Stimulated activated CD4-positive, alpha-beta T cell treated with anti-CD3 and anti-CD28 coated beads, TNF-alpha, amount 100 ng/mL, for 24 hours (primary cell): ENCODE data around the gene ARHGAP32.
"Not testable (repeated sequence)": the region's sequence is repeated elsewhere in the genome, so short reads cannot be mapped to it uniquely, and the experiment has no call there.

Source experiments
- DNase-seq, 3 experiments: peaks; one replicate each; pipeline ENCODE4 v3.0.0-alpha.2; 2020; ENCODE audit warnings: low read depth in 3 of 3

The ARHGAP32 gene

DNA sequence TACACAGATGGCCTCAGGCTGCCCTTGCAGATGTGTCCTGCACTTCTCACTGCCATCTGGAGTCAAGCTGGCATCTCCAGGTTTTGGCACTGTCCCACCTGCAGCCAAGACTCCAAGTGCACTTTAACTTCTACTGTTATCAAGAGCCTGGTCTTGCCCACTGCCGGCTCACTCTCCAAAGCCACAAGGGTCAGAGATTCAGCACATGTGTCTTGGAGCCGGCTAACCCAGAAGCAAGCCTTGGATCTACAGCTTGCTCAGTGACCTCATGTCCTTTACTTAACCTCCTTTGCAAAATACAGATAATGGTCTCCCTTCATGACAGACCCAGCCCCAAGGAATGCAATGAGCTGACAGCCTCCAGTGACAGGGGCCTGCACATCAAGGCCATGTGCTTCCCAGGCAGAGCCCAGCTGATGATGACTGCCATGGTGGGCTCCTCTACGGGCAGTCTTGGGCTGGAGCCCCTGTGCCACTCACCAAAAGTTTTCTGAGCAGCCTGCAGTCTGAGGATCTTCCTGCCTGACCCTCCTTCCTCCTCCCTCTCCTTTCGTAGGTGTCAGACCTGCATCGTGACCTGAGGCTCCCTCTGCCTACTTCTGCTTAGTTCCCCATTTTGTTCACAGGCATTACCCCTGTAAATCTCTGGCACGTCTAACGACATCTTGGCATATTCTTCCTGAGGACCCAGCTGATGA lies 258.5 kb downstream of the ARHGAP32 start:
- no peak for DNase-seq

GRCh38 chr11:128931668-128932067 lies 260.5 kb downstream of the ARHGAP32 start:
- no peak for DNase-seq

- no peak for DNase-seq
Observed at GRCh38 chr11:128931066-128931465, 261.1 kb downstream of the ARHGAP32 start.

DNA sequence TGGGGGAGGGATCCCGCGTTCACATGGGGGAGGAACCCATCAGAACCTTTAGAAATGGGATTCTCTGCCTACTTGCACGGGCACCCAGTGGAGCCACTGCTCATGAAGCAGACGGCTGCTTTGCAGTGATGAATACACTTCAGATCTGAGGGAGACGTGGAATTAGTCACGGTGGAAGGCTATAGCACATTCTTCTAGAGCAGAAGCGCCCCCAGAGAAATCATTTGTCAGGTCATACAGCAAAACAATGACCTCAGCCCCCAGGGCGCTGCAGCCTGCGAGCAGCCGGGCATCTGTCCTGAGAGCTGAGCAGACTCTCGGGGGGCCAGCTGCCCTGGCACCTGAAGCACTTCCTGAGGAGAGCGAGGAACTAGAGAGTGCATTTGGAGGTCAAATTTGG lies 262.1 kb downstream of the ARHGAP32 start:
- DNase-seq: no peak

DNA sequence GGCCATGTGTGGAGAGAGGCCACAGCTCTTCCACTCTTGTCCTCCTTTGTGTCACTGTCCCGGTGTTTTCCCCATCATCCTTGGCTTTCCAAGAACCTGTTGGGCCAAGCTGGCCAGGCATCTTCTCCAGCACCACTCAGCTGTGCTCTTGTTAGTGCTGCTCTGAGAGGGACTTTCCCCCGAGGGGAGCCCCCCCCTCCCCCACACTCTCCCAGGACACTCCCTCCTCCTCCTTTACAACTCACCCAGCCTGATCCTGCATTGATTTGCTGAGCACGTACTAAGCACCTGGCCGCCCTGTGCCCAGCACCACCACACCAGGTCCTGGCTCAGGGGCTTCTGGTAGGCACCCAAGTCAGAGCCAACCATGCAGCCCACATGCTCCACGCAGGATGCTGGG lies 262.7 kb downstream of the ARHGAP32 start:
- DNase-seq: no peak

DNA sequence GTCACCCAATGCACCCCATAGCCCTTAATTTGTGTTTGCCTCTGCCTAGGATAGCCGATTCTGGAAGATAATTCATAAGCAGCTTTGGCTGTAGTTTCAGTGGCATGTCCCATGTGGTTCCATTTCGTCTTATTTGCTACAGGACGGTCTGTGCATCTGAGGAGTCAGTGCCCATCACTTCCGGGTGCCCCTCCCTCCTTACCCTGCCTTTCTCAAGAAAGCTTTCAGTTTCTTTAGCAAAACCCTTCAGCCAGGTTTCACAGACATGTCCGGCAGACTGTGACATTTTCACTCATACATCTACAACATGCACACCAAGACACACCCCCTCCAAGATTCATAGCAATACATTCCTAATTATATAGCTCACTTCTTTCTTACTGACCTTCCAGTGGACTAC lies 263.7 kb downstream of the ARHGAP32 start:
- DNase-seq: no peak

DNA sequence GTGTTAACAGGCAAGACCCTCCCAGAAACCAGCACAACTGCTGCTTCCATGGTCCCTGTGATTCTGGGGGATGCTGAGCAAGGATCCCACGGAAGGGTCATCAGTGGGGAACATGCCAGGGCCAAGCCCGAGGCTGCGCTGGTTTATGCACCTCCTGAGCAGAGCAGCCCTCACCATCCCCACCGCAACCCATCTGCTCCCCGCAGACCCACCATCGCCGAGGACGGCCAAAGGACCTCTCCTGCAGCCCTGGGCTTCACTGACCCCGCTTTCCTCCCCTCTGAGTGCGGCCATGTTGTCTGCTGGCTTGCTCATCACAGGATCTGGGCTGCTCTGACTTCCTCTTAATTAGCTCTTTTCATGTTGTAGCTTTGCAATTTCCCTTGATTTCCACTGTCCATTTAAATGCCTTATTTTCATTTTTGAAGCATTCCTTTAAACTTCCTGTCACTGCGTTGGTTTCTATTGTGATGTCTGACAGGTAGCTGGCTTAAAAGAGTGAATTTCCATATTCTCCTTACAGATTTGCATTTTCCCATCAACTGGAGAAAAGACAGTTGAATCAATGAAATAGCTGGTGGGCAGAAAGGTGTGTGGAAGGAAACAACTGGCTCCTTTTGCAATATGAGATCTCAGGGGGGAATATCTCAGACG lies 264.3 kb downstream of the ARHGAP32 start:
- no peak for DNase-seq

DNA sequence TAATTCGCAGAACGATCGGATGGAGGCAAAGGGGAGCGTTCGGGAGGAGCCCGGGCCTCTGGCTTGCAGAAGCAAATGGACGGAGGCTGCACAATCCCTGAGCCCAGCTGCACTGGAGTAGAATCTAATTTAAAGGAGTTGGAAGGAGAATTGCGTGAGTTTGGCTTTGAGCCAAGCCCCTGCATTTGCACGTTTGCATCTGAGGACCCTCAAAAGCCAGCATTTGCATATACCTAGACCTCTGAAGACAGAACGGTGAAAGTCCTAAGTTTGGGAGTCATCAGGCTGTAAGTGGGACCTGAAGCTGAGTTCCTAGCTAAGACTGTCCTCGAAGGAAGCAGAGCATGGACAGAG lies 265.0 kb downstream of the ARHGAP32 start:
- DNase-seq: no peak

DNA sequence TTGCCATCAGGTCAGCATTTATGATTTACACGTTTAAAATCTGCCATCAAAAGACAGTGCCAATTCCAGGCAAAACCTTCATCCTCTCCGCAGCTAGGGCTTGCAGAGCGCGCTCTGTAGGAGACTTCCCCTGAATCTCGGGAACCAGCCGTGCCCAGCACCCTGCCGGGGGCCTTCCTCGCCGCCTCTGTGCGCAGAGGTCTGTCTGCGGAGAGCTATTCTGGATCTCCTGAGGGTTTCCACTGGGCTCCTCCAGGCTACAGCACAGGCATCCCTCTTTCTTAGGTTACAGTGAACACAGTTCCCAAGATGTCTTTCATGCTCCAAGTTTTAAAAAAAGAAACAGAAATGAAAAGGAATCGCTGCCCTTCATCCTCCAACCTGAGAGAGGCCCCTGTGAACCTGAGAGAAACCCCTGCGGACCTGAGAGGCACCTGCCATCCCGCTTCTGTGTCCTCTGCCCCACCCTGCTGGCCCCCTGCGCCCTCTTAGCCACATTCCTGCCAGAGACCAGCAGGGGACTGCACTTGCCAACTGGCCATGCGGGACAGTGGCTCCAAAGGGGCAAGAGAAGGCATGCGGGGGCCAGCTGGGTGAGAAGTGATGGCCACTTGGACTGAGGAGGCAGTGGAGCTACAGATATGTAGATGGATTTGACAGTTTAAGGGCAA lies 265.6 kb downstream of the ARHGAP32 start:
- no peak for DNase-seq

GRCh38 chr11:128926000-128926399 lies 266.1 kb downstream of the ARHGAP32 start:
- no peak for DNase-seq

- DNase-seq: no peak
Observed at GRCh38 chr11:128925250-128925600, 266.9 kb downstream of the ARHGAP32 start.

DNA sequence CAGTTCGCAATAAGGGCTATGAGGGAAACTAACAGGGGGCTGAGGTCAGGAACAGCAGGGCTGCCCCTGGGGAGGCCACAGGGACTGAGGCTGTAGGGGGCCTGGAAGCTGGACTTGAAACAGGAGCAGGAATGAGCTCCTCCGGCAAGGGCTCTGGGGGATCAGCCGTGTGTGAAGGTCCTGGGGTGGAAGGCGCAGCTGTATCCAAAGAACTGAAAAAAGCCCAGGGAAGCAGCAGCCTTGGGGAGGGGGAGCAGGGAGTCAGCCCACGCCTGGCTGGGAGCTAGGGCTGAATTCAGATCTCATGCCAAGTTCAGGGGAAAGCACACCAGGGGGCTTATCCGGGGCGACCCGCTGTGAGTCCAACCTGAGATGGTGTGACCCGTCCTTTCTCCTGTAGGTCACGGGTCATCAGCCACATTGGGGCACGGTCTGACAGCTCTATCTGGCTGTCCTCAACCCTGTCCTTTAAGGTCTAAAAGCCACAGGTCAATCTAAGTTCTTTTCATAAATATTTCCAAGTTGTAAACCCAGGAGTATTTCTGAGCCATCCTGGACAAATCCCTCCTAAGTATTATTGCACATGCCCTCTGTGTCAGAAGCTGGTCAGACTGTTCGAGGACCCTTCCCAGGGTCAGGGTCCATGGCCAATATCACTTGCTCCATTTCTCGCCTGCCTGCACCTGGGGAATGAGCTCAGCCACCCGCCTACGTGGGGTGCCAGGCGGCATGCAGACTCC lies 267.4 kb downstream of the ARHGAP32 start:
- no peak for DNase-seq

DNA sequence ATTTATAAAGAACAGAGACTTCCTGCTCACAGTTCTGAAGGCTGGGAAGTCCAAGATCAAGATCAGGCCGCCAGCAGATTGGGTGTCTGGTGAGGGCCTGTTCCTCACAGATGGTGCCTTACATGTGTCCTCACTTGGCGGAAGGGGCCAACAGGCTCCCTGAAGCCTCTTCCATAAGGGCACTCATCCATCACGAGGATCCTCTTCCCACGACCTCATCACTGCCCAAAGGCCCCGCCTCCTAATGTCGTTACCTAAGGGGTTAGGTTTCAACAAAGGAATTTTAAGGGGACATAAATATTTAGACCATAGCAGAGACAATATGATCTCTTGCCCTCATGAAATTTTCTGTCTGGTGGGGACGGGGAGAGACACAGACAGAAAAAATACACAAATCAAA lies 268.0 kb downstream of the ARHGAP32 start:
- DNase-seq: no peak

DNA sequence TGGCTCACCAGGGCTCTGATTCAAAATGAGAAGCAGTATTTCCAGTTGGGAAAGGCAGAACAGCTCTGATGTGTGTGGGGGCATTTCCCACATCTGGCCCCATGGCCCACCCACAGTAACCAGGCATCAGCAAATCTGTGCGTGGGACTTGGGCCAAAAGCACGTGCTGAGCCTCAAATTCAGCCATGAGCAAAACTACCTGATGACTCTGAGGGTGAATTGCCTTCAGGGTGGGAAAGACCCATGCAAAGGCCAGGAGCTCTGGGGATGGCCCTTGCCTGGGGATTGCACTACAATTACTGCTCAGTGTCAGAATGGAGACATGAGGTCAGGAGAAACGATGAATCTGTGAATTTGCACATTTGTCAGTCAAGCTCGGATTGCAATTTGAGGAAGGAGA lies 270.3 kb downstream of the ARHGAP32 start:
- DNase-seq: no peak

- no peak for DNase-seq
Observed at GRCh38 chr11:128920666-128921065, 271.5 kb downstream of the ARHGAP32 start.

- DNase-seq: not testable (repeated sequence)
Observed at GRCh38 chr11:128919635-128920034, 272.5 kb downstream of the ARHGAP32 start.

- no peak for DNase-seq
Observed at GRCh38 chr11:128919216-128919615, 272.9 kb downstream of the ARHGAP32 start.

- DNase-seq: no peak
Observed at GRCh38 chr11:128917144-128917724, 274.9 kb downstream of the ARHGAP32 start.

- DNase-seq: no peak
Observed at GRCh38 chr11:128916681-128917080, 275.4 kb downstream of the ARHGAP32 start.

DNA sequence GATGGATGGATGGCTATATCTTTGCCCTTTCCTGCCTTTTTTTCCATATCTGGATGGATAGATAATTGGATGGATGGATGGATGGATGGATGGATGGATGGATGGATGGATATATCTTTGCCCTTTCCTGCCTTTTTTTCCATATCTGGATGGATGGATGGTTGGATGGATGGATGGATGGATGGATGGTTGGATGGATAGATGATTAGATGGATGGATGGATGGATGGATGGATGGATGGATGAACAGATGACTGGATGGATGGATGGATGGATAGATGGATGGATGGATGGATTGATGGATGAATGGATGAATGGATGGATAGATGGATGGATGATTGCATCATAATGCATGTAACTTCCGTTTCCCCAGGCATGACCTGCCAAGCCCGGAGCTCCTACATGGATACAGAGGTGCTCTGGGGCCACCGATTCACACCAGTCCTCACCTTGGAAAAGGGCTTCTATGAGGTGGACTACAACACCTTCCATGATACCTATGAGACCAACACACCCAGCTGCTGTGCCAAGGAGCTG lies 276.0 kb downstream of the ARHGAP32 start:
- no peak for DNase-seq

- DNase-seq: no peak
Observed at GRCh38 chr11:128915149-128915521, 277.0 kb downstream of the ARHGAP32 start.
